Measurements from ENCODE around the gene PLPP1.

Gene PLPP1

GRCh38 chr5:55580042-55580441, 45.3 kb upstream of the PLPP1 start:
- Histone ChIP-seq H3K9ac (ENCODE audit: low read length) (no peak overlapping the region), H3K27ac (ENCODE audit: low read length) (no peak overlapping the region), H4K20me1 (ENCODE audit: insufficient read depth, low read length) (no peaks in the 10 kb centered on the region), H3K4me1 (ENCODE audit: low read length) (no peaks in the 10 kb centered on the region), H3F3A (ENCODE audit: insufficient read depth, low read length) (no peaks in the 10 kb centered on the region), H3K9me3 (replicated peaks; ENCODE audit: insufficient read depth, low read length) (no peaks in the 10 kb centered on the region), H2AFZ (ENCODE audit: low read length) (no peak overlapping the region), H3K36me3 (replicated peaks; ENCODE audit: insufficient read depth, low read length) (no peaks in the 10 kb centered on the region), H3K79me2 (ENCODE audit: low read length) (no peaks in the 10 kb centered on the region), H3K9me2 (replicated peaks; ENCODE audit: insufficient read depth, low read length) (no peaks in the 10 kb centered on the region), H3K4me3 (ENCODE audit: low read length) (no peak overlapping the region), H3K27me3 (replicated peaks; ENCODE audit: insufficient read depth, low read length) (no peaks in the 10 kb centered on the region), H3K4me2 (ENCODE audit: low read depth, low read length) (no peak overlapping the region)
- no peak for DNase-seq
- TF ChIP-seq CTCF (IDR thresholded peaks at IDR 0.05; ENCODE audit: low read length) (no peak), EZH2phosphoT487 (IDR thresholded peaks at IDR 0.05; ENCODE audit: low read length) (no peak), EZH2 (optimal IDR thresholded peaks at IDR 0.05; ENCODE audit: low read depth, low read length) (no peak)

GRCh38 chr5:55578771-55579170, 44.0 kb upstream of the PLPP1 start:
- TF ChIP-seq EZH2phosphoT487 (IDR thresholded peaks at IDR 0.05; ENCODE audit: low read length) (no peak), EZH2 (optimal IDR thresholded peaks at IDR 0.05; ENCODE audit: low read depth, low read length) (no peak), CTCF (IDR thresholded peaks at IDR 0.05; ENCODE audit: low read length) (no peak)
- Histone ChIP-seq H3K27ac (ENCODE audit: low read length) (no peak overlapping the region), H3K4me3 (ENCODE audit: low read length) (no peak overlapping the region), H3K9ac (ENCODE audit: low read length) (no peak overlapping the region), H3K79me2 (ENCODE audit: low read length) (no peaks in the 10 kb centered on the region), H3K27me3 (replicated peaks; ENCODE audit: insufficient read depth, low read length) (no peaks in the 10 kb centered on the region), H3F3A (ENCODE audit: insufficient read depth, low read length) (no peaks in the 10 kb centered on the region), H2AFZ (ENCODE audit: low read length) (no peak overlapping the region), H3K9me2 (replicated peaks; ENCODE audit: insufficient read depth, low read length) (no peaks in the 10 kb centered on the region), H3K4me1 (ENCODE audit: low read length) (no peaks in the 10 kb centered on the region), H3K36me3 (replicated peaks; ENCODE audit: insufficient read depth, low read length) (no peaks in the 10 kb centered on the region), H3K9me3 (replicated peaks; ENCODE audit: insufficient read depth, low read length) (no peaks in the 10 kb centered on the region), H4K20me1 (ENCODE audit: insufficient read depth, low read length) (no peaks in the 10 kb centered on the region), H3K4me2 (ENCODE audit: low read depth, low read length) (no peak overlapping the region)
- no peak for DNase-seq

- no peak for DNase-seq
- Histone ChIP-seq H4K20me1 (ENCODE audit: insufficient read depth, low read length) (no peaks in the 10 kb centered on the region), H2AFZ (ENCODE audit: low read length) (no peak overlapping the region), H3K9me2 (replicated peaks; ENCODE audit: insufficient read depth, low read length) (no peaks in the 10 kb centered on the region), H3K4me1 (ENCODE audit: low read length) (no peaks in the 10 kb centered on the region), H3K4me2 (ENCODE audit: low read depth, low read length) (no peak overlapping the region), H3K36me3 (replicated peaks; ENCODE audit: insufficient read depth, low read length) (no peaks in the 10 kb centered on the region), H3K9me3 (replicated peaks; ENCODE audit: insufficient read depth, low read length) (no peaks in the 10 kb centered on the region), H3K79me2 (ENCODE audit: low read length) (no peaks in the 10 kb centered on the region), H3K27ac (ENCODE audit: low read length) (no peak overlapping the region), H3K9ac (ENCODE audit: low read length) (no peak overlapping the region), H3F3A (ENCODE audit: insufficient read depth, low read length) (no peaks in the 10 kb centered on the region), H3K27me3 (replicated peaks; ENCODE audit: insufficient read depth, low read length) (no peaks in the 10 kb centered on the region), H3K4me3 (ENCODE audit: low read length) (no peak overlapping the region)
- TF ChIP-seq CTCF (IDR thresholded peaks at IDR 0.05; ENCODE audit: low read length): no peak
- no peak for TF ChIP-seq EZH2 (optimal IDR thresholded peaks at IDR 0.05; ENCODE audit: low read depth, low read length)
- TF ChIP-seq EZH2phosphoT487 (IDR thresholded peaks at IDR 0.05; ENCODE audit: low read length): no peak
These were observed 42.7 kb upstream of the PLPP1 start for GRCh38 chr5:55577353-55578060.
